ENCODE measurements around the gene PRF1.
A peak's percentile ranks its signal among the peaks of the same experiment; 100 is the strongest.

Gene PRF1

GRCh38 chr10:70557876-70558275 lies 44.7 kb downstream of the PRF1 start:
- no peak for DNase-seq

- DNase-seq: peak; percentile 10
These were observed 45.3 kb downstream of the PRF1 start for GRCh38 chr10:70557086-70557845.

GRCh38 chr10:70555371-70555770 lies 47.2 kb downstream of the PRF1 start:
- DNase-seq: no peak

GRCh38 chr10:70552586-70552985 lies 50.0 kb downstream of the PRF1 start:
- no peak for DNase-seq

GRCh38 chr10:70551971-70552422 lies 50.5 kb downstream of the PRF1 start:
- DNase-seq: peak; percentile 82

- peak; percentile 62 for DNase-seq
These were observed 51.1 kb downstream of the PRF1 start for GRCh38 chr10:70551466-70551865.

GRCh38 chr10:70550459-70550858 lies 52.1 kb downstream of the PRF1 start:
- DNase-seq: no peak

GRCh38 chr10:70549962-70550458 lies 52.5 kb downstream of the PRF1 start:
- peak; percentile 78 for DNase-seq

GRCh38 chr10:70549351-70549961 lies 53.1 kb downstream of the PRF1 start:
- DNase-seq: no peak
